ENCODE measurements around the gene EPN1.

DNA sequence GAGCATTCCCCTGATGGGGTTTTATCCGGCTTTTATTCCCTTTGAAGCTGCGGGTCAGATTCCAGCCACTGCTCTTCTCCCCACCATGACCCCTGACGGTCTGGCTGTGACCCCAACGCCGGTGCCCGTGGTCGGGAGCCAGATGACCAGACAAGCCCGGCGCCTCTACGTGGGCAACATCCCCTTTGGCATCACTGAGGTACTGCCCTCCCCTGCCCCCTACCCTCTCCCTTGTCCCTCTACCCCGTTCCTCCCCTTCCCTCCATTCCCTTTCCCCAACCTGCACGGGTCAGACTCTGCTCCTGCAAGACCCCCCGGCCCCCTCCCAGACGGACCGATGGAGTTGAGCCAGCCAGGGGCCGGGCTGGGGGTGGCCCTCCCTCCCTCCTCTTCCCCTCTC, 14.0 kb upstream of the EPN1 start:
- TF ChIP-seq, protein P1, sequence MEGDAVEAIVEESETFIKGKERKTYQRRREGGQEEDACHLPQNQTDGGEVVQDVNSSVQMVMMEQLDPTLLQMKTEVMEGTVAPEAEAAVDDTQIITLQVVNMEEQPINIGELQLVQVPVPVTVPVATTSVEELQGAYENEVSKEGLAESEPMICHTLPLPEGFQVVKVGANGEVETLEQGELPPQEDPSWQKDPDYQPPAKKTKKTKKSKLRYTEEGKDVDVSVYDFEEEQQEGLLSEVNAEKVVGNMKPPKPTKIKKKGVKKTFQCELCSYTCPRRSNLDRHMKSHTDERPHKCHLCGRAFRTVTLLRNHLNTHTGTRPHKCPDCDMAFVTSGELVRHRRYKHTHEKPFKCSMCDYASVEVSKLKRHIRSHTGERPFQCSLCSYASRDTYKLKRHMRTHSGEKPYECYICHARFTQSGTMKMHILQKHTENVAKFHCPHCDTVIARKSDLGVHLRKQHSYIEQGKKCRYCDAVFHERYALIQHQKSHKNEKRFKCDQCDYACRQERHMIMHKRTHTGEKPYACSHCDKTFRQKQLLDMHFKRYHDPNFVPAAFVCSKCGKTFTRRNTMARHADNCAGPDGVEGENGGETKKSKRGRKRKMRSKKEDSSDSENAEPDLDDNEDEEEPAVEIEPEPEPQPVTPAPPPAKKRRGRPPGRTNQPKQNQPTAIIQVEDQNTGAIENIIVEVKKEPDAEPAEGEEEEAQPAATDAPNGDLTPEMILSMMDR (IDR thresholded peaks at IDR 0.05): no peak
- no peak for TF ChIP-seq POLR2A (IDR thresholded peaks at IDR 0.05)
